Kidney (tissue), 14 donors: ENCODE measurements around the gene AHR. TPM values are rescaled to one million over a fixed set of nuclear protein-coding genes. Genes with fewer than 3 reads are reported as not detected.
A peak's percentile ranks its signal among the peaks of the same experiment; 100 is the strongest.

Source experiments
- DNase-seq, 5 donors: peaks; one replicate each; pipeline ENCODE4 v3.0.0-alpha.2; 2013 to 2020
- FAIRE-seq: peaks from 2 replicates; lab custom pipeline; 2012; peaks lifted over from hg19 to GRCh38; lab: Jason Lieb, UNC
- H3K27ac ChIP-seq, 2 donors: one replicate each; pipeline ENCODE4 v1.7.0; 2013; ENCODE audit warnings: low read depth in 2 of 2, low read length in 2 of 2, inconsistent platforms in 1 of 2
- H3K27me3 ChIP-seq: one replicate; pipeline ENCODE4 v1.7.1; 2013; ENCODE audit warnings: low read length, inconsistent platforms; ENCODE audit not compliant: control insufficient read depth, insufficient read depth
- H3K36me3 ChIP-seq, 3 donors: one replicate each; pipeline versions ENCODE4 v1.7.0 to v1.7.1; 2013; ENCODE audit warnings: low read length in 3 of 3, control low read depth in 1 of 3, inconsistent platforms in 1 of 3; ENCODE audit not compliant: insufficient read depth in 3 of 3, control insufficient read depth in 2 of 3
- H3K4me1 ChIP-seq, 3 donors: one replicate each; pipeline versions ENCODE4 v1.7.0 to v1.7.1; 2013; ENCODE audit warnings: low read length in 3 of 3, inconsistent platforms in 1 of 3, low read depth in 1 of 3; ENCODE audit not compliant: control insufficient read depth in 2 of 3, insufficient read depth in 2 of 3
- H3K4me3 ChIP-seq, 3 donors: one replicate each; pipeline versions ENCODE4 v1.7.0 to v1.8.1; 2013; ENCODE audit warnings: low read length in 3 of 3, control low read depth in 1 of 3, inconsistent platforms in 1 of 3
- H3K9ac ChIP-seq, 3 donors: one replicate each; pipeline versions ENCODE4 v1.7.0 to v1.7.1; 2013; ENCODE audit warnings: low read length in 3 of 3, control low read depth in 1 of 3, inconsistent platforms in 1 of 3
- H3K9me3 ChIP-seq, 3 donors: one replicate each; pipeline versions ENCODE4 v1.7.0 to v1.7.1; 2013; ENCODE audit warnings: low read length in 3 of 3, control low read depth in 1 of 3, inconsistent platforms in 1 of 3; ENCODE audit not compliant: control insufficient read depth in 2 of 3, insufficient read depth in 1 of 3
- CTCF ChIP-seq: IDR thresholded peaks from 3 replicates; pipeline ENCODE4 v1.5.1; 2012; ENCODE audit warnings: mild to moderate bottlenecking, moderate library complexity, borderline replicate concordance; ENCODE audit not compliant: insufficient read depth; ENCODE audit errors: extremely low read depth
- intact Hi-C: fragments of 100-400 bp; cut with DNase I; formaldehyde crosslinking; loops from one replicate; pipeline ENCODE4 v1.11.1; 2022
- polyA plus RNA-seq: library from polyadenylated mRNA; stranded (reverse); fragments of 350-450 nt; fragmentation: Illumina TruSeq; extraction: RNeasy Lipid Tissue Mini Kit (QIAGEN cat#74804); gene quantifications from one replicate; pipeline ENCODE4 v1.2.3, GENCODE V29; 2014; ENCODE audit warnings: low read depth, low replicate concordance; ENCODE audit not compliant: insufficient read depth
- total RNA-seq: library from RNA; stranded (reverse); fragmentation: NEBNext Ultra II Directional; extraction: Animal tissue kit (Norgen Biotek cat#: 25700); gene quantifications from one replicate; pipeline ENCODE4 v1.2.1, GENCODE V29; 2021
- donor health status: control.
- donor health status: control.
- donor health status: control.
- donor health status: control.
- donor health status: control.
- donor health status: DM: yes; HTN: yes; CAD: no.
- donor health status: Normal renal cell carcinoma (clear cell type).

AHR gene
- total and polyA plus RNA-seq, 2 donors from 2014 or later, result 3.0 to 101 TPM

GRCh38 chr7:17368856-17369524 is 70.5 kb downstream of the AHR start:
- H3K9me3 ChIP-seq, result no peaks in the 10 kb centered on the region
- H3K27ac ChIP-seq, result no peak overlapping the region
- intact Hi-C loops, result no loop called here
- no peak for DNase-seq
- no peaks in the 10 kb centered on the region for H3K27me3 ChIP-seq
- H3K4me1 ChIP-seq, result no peaks in the 10 kb centered on the region
- TF ChIP-seq CTCF, result no peak
- H3K4me3 ChIP-seq, result no peak overlapping the region
- no peaks in the 10 kb centered on the region for H3K36me3 ChIP-seq
- no peak for FAIRE-seq
- H3K9ac ChIP-seq, result no peak overlapping the region

- intact Hi-C loops, result no loop called here
- TF ChIP-seq CTCF, result no peak
Measured at GRCh38 chr7:17369691-17370426, 71.4 kb downstream of the AHR start.

GRCh38 chr7:17370901-17371585 is 72.6 kb downstream of the AHR start:
- Histone ChIP-seq H3K27me3 (no peaks in the 10 kb centered on the region), H3K27ac (peak overlapping the region in 1 of 2 donors; percentile 1), H3K9me3 (no peaks in the 10 kb centered on the region), H3K36me3 (no peaks in the 10 kb centered on the region), H3K9ac (no peak overlapping the region), H3K4me1 (no peaks in the 10 kb centered on the region), H3K4me3 (no peak overlapping the region)
- FAIRE-seq, result no peak
- no peak for DNase-seq
- no peak for TF ChIP-seq CTCF
- intact Hi-C loops, result no loop called here

More at GRCh38 chr7:17369691-17370426, 71.4 kb downstream of the AHR start:
- Histone ChIP-seq H3K4me3 (no peak overlapping the region), H3K4me1 (no peaks in the 10 kb centered on the region), H3K27ac (no peak overlapping the region), H3K9me3 (no peaks in the 10 kb centered on the region), H3K9ac (no peak overlapping the region), H3K36me3 (no peaks in the 10 kb centered on the region), H3K27me3 (no peaks in the 10 kb centered on the region)
- peak in 1 of 5 donors; percentile 42 for DNase-seq
- FAIRE-seq, result no peak
